ENCODE results near the gene SLCO3A1.

SLCO3A1 gene

GRCh38 chr15:92076541-92076940 is 223.0 kb downstream of the SLCO3A1 start:
- DNase-seq, result no peak

GRCh38 chr15:92077353-92078085 is 224.0 kb downstream of the SLCO3A1 start:
- peak; percentile 42 for DNase-seq

- no peak for DNase-seq
Measured at GRCh38 chr15:92078270-92078669, 224.8 kb downstream of the SLCO3A1 start.

- no peak for DNase-seq
Measured at GRCh38 chr15:92079047-92079446, 225.5 kb downstream of the SLCO3A1 start.

GRCh38 chr15:92079647-92080255 is 226.2 kb downstream of the SLCO3A1 start:
- no peak for DNase-seq

GRCh38 chr15:92082006-92082843 is 228.7 kb downstream of the SLCO3A1 start:
- no peak for DNase-seq

GRCh38 chr15:92083190-92083589 is 229.7 kb downstream of the SLCO3A1 start:
- DNase-seq, result no peak

- no peak for DNase-seq
Measured at GRCh38 chr15:92087211-92087610, 233.7 kb downstream of the SLCO3A1 start.

- no peak for DNase-seq
Measured at GRCh38 chr15:92091155-92091734, 237.7 kb downstream of the SLCO3A1 start.

- DNase-seq, result no peak
Measured at GRCh38 chr15:92092289-92093105, 239.0 kb downstream of the SLCO3A1 start.

GRCh38 chr15:92095693-92096092 is 242.2 kb downstream of the SLCO3A1 start:
- peak; percentile 54 for DNase-seq

GRCh38 chr15:92097474-92098178 is 244.1 kb downstream of the SLCO3A1 start:
- DNase-seq, result peak; percentile 34

GRCh38 chr15:92098869-92099268 is 245.4 kb downstream of the SLCO3A1 start:
- no peak for DNase-seq

- no peak for DNase-seq
Measured at GRCh38 chr15:92100301-92100700, 246.8 kb downstream of the SLCO3A1 start.

GRCh38 chr15:92100751-92101150 is 247.2 kb downstream of the SLCO3A1 start:
- DNase-seq, result no peak

- peak; percentile 12 for DNase-seq
Measured at GRCh38 chr15:92101708-92102394, 248.3 kb downstream of the SLCO3A1 start.

GRCh38 chr15:92102395-92102755 is 248.9 kb downstream of the SLCO3A1 start:
- no peak for DNase-seq

GRCh38 chr15:92104072-92104471 is 250.6 kb downstream of the SLCO3A1 start:
- no peak for DNase-seq

- no peak for DNase-seq
Measured at GRCh38 chr15:92105611-92106010, 252.1 kb downstream of the SLCO3A1 start.

GRCh38 chr15:92107510-92107909 is 254.0 kb downstream of the SLCO3A1 start:
- no peak for DNase-seq

All from central memory CD4-positive, alpha-beta T cell (primary cell).